ENCODE results near the gene SUSD1.

Gene SUSD1

GRCh38 chr9:111997831-111998230 is 177.3 kb downstream of the SUSD1 start:
- H3K4me3 ChIP-seq (ENCODE audit: low read length) = no peak overlapping the region
- no peak for DNase-seq (ENCODE audit: low read depth)
- TF ChIP-seq CTCF (IDR thresholded peaks at IDR 0.05; ENCODE audit: insufficient read depth, low read depth, low read length, missing control alignments) = no peak

GRCh38 chr9:111994831-111995458 is 180.2 kb downstream of the SUSD1 start:
- no peak for DNase-seq (ENCODE audit: low read depth)
- no peak overlapping the region for H3K4me3 ChIP-seq (ENCODE audit: low read length)
- TF ChIP-seq CTCF (IDR thresholded peaks at IDR 0.05; ENCODE audit: insufficient read depth, low read depth, low read length, missing control alignments) = no peak

GRCh38 chr9:111993319-111993718 is 181.8 kb downstream of the SUSD1 start:
- no peak for TF ChIP-seq CTCF (IDR thresholded peaks at IDR 0.05; ENCODE audit: insufficient read depth, low read depth, low read length, missing control alignments)
- no peak overlapping the region for H3K4me3 ChIP-seq (ENCODE audit: low read length)
- no peak for DNase-seq (ENCODE audit: low read depth)

- peak; percentile 90 for DNase-seq (ENCODE audit: low read depth)
- TF ChIP-seq CTCF (IDR thresholded peaks at IDR 0.05; ENCODE audit: insufficient read depth, low read depth, low read length, missing control alignments) = no peak
- no peak overlapping the region for H3K4me3 ChIP-seq (ENCODE audit: low read length)
These were observed 182.6 kb downstream of the SUSD1 start for GRCh38 chr9:111992523-111992922.

- no peak overlapping the region for H3K4me3 ChIP-seq (ENCODE audit: low read length)
- no peak for DNase-seq (ENCODE audit: low read depth)
- no peak for TF ChIP-seq CTCF (IDR thresholded peaks at IDR 0.05; ENCODE audit: insufficient read depth, low read depth, low read length, missing control alignments)
These were observed 183.9 kb downstream of the SUSD1 start for GRCh38 chr9:111991179-111991578.

Measured in epithelial cell of esophagus (primary cell).